Muscle of leg (tissue), 11 donors: ENCODE measurements around the gene ITGA1. TPM values are rescaled to one million over a fixed set of nuclear protein-coding genes. Genes with fewer than 3 reads are reported as not detected.

Source experiments
- DNase-seq: peaks from one replicate; pipeline ENCODE4 v3.0.0; 2013
- H3K27ac ChIP-seq: one replicate; pipeline ENCODE4 v1.5.1; 2013; ENCODE audit warnings: mild to moderate bottlenecking, low read length, control low read depth
- H3K27me3 ChIP-seq: one replicate; pipeline ENCODE4 v1.6.1; 2013; ENCODE audit warnings: low read length; ENCODE audit not compliant: control insufficient read depth, insufficient read depth
- H3K36me3 ChIP-seq: one replicate; pipeline ENCODE4 v1.6.1; 2013; ENCODE audit warnings: low read length; ENCODE audit not compliant: control insufficient read depth, insufficient read depth
- H3K4me1 ChIP-seq: one replicate; pipeline ENCODE4 v1.6.1; 2013; ENCODE audit warnings: low read length; ENCODE audit not compliant: control insufficient read depth, insufficient read depth
- H3K4me3 ChIP-seq: one replicate; pipeline ENCODE4 v1.5.1; 2013; ENCODE audit warnings: low read length, control low read depth
- H3K9me3 ChIP-seq: replicated peaks from 2 replicates; pipeline ENCODE4 v1.6.1; 2013; ENCODE audit warnings: low read depth, low read length; ENCODE audit not compliant: control insufficient read depth
- WGBS: methylation state at CpG from one replicate; pipeline ENCODE4 v1.1.5; 2013; ENCODE audit warnings: missing lambda C conversion rate; ENCODE audit not compliant: insufficient coverage; 5-methylcytosine and 5-hydroxymethylcytosine counted together
- polyA plus RNA-seq, 8 donors: library from polyadenylated mRNA; unstranded; fragments of 120-200 nt; gene quantifications; one replicate each; pipeline versions ENCODE4 v1.2.1 to v1.2.3, GENCODE V29; 2013; ENCODE audit warnings: inconsistent platforms in 1 of 8, low replicate concordance in 1 of 8; ENCODE audit not compliant: insufficient read length in 8 of 8, insufficient read depth in 1 of 8
- total RNA-seq: library from RNA; stranded (reverse); fragments of 120-200 nt; gene quantifications from one replicate; pipeline ENCODE4 v1.2.4, GENCODE V29; 2013

Gene ITGA1
- total and polyA plus RNA-seq, 9 donors, result 11.5 to 36.5 (median 21.6) TPM

DNA sequence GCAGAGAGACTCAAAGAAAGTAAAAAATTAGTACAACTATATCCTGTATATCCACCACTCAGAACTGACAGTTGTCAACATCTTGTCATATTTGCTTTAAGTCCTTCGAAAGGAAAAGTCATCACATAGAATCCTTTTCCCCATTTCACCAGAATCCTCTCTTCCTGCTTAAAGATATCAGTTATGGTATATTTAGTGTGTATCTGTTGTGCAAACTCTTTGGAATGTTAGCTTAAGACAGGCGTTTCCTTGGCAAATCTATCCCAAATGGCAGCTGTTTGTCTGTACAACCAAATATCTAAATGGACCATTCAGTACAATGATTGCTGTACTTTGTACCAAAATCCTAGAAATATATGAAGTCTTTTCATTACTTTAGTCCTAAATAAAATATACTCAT lies 98.5 kb downstream of the ITGA1 start:
- Histone ChIP-seq H3K27ac (no peak overlapping the region), H3K4me1 (no peaks in the 10 kb centered on the region), H3K27me3 (no peaks in the 10 kb centered on the region), H3K4me3 (no peak overlapping the region), H3K36me3 (peaks cover 2% of the 10 kb centered on the region), H3K9me3 (no peaks in the 10 kb centered on the region)
- WGBS, result no CpG with 5 or more reads among the region's 2 CpGs
- no peak for DNase-seq

DNA sequence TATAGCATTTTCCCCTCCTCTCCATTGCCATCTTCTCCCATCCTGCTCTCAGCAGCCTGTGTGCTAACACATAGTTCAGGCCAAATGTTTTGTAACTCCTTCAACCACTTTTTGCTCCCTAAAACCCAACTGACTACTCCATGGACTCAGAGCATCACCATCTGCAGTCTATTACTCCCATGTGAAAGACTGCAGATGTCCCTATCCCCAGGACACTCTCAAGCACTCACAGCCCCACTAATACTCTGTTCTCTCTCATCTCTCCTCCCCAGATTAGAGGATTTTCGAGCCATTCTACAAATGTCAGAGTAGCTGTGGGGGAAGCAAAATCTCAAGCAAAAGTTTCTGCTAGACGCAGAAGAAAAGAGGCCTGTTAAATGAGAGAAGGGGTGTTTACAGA lies 99.3 kb downstream of the ITGA1 start:
- Histone ChIP-seq H3K9me3 (no peaks in the 10 kb centered on the region), H3K4me3 (no peak overlapping the region), H3K4me1 (no peaks in the 10 kb centered on the region), H3K36me3 (peaks cover 2% of the 10 kb centered on the region), H3K27me3 (no peaks in the 10 kb centered on the region), H3K27ac (no peak overlapping the region)
- no peak for DNase-seq
- WGBS, result no CpG with 5 or more reads among the region's 2 CpGs

DNA sequence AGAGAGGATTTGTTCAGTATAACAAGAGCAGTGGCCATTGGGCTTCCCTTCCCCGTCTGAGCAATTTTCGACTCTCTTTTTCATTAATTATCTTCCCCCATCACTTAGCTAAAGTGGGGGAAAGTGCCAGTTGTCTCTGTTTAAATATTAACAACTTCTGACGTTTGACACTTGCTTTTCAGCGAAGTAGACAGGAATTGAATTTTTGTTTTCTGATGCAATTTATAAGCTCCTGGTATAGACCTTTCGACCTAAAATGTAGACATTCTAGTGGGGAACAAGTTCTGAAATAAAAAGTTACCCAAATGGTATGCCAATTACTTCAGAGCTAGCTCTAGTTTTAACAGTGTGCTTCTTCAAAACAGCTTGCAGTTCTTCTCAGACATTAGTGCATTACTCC lies 100.6 kb downstream of the ITGA1 start:
- Histone ChIP-seq H3K36me3 (peaks cover 2% of the 10 kb centered on the region), H3K27me3 (no peaks in the 10 kb centered on the region), H3K4me3 (no peak overlapping the region), H3K9me3 (no peaks in the 10 kb centered on the region), H3K27ac (no peak overlapping the region), H3K4me1 (no peaks in the 10 kb centered on the region)
- 86% methylated on average over 2 of the region's 5 CpGs for WGBS
- DNase-seq, result no peak

DNA sequence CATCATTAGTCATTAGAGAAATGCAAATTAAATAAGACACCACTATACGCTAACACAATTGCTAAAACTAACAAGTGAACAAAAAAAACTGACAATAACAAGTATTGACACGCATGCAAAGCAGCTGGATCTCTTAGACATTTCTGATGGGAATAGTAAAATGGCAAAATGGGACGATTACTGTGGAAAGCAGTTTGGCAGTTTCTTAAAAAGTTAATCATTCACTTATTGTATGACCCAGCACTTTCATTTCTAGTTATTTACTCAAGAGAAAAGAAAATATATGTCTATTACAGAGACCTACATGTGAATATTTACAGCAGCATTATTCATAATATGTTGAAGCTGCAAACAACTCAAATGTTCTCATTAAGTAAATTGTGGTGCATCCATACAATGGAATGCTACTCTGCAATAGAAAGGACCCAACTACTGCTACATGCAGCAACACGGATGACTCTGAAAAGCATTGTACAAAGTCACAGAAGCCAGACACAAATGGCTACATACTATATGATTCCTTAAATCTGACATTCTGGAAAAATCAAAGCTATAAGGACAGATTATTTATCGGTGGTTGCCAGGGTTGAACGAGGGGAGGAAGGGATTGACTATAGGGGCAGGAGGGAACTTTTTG lies 104.6 kb downstream of the ITGA1 start:
- no CpG with 5 or more reads among the region's 6 CpGs for WGBS
- Histone ChIP-seq H3K27me3 (no peaks in the 10 kb centered on the region), H3K27ac (no peak overlapping the region), H3K4me3 (no peak overlapping the region), H3K9me3 (no peaks in the 10 kb centered on the region), H3K4me1 (peaks cover 6% of the 10 kb centered on the region), H3K36me3 (peaks cover 2% of the 10 kb centered on the region)
- peak; percentile 44 for DNase-seq

- peaks cover 6% of the 10 kb centered on the region for H3K4me1 ChIP-seq
These were observed 105.4 kb downstream of the ITGA1 start for GRCh38 chr5:52893105-52893504.

DNA sequence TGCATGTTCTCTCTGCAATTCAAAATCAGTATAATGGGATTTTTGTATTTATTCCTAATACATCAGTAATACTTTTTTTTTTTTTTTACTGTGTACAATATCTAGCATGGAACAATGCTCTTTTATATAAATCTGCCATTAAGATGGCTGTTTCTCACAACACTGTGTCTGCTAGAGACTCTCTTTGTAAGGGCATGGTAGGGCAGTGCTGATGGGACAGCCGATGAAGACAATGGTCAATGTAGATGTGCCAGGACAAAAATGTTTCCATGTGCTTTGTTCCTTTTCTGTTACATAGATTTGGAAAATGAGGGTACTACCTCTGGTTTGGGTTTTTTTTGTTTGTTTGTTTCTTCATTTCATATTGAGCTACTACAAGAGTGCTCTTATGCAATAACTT lies 106.1 kb downstream of the ITGA1 start:
- H3K4me1 ChIP-seq, result peaks cover 6% of the 10 kb centered on the region
- no peak for DNase-seq
- no peaks in the 10 kb centered on the region for H3K9me3 ChIP-seq
- H3K27me3 ChIP-seq, result no peaks in the 10 kb centered on the region
- no CpG with 5 or more reads among the region's 1 CpG for WGBS
- no peak overlapping the region for H3K27ac ChIP-seq
- H3K4me3 ChIP-seq, result no peak overlapping the region
- peaks cover under 1% of the 10 kb centered on the region for H3K36me3 ChIP-seq

More at GRCh38 chr5:52893105-52893504, 105.4 kb downstream of the ITGA1 start:
- H3K27ac ChIP-seq, result no peak overlapping the region
- DNase-seq, result peak; percentile 65
- no peak overlapping the region for H3K4me3 ChIP-seq
- H3K27me3 ChIP-seq, result no peaks in the 10 kb centered on the region
- H3K9me3 ChIP-seq, result no peaks in the 10 kb centered on the region
- peaks cover 2% of the 10 kb centered on the region for H3K36me3 ChIP-seq

GRCh38 chr5:52894451-52894850 lies 106.7 kb downstream of the ITGA1 start:
- no peak for DNase-seq
- H3K4me1 ChIP-seq, result peaks cover 8% of the 10 kb centered on the region
- no peaks in the 10 kb centered on the region for H3K9me3 ChIP-seq
- no peaks in the 10 kb centered on the region for H3K27me3 ChIP-seq
- H3K4me3 ChIP-seq, result no peak overlapping the region
- peaks cover 3% of the 10 kb centered on the region for H3K36me3 ChIP-seq
- WGBS, result 83% methylated on average over 1 of the region's 2 CpGs
- no peak overlapping the region for H3K27ac ChIP-seq

DNA sequence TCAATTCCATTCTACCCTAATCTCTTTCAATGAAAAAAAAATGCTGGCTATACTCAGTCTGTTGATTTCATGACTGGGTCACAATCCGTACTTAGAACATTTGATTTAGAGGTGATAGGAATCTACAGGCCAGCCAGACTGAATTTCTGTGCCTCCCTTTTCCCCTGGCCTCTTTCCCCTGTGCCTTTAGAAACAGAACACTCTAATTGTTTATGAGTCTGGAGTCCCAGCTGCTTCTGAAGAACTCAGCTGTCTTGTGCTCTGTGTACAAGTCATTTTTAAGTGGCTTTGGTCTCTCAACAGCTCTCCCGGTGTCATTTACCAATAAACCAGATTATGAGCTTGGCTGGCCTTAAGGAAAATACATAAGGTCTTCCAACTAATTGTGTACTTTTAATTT lies 107.4 kb downstream of the ITGA1 start:
- Histone ChIP-seq H3K36me3 (peaks cover 3% of the 10 kb centered on the region), H3K4me3 (no peak overlapping the region), H3K4me1 (peaks cover 8% of the 10 kb centered on the region), H3K27ac (no peak overlapping the region), H3K9me3 (no peaks in the 10 kb centered on the region), H3K27me3 (no peaks in the 10 kb centered on the region)
- no CpG with 5 or more reads among the region's 2 CpGs for WGBS
- DNase-seq, result peak; percentile 61

DNA sequence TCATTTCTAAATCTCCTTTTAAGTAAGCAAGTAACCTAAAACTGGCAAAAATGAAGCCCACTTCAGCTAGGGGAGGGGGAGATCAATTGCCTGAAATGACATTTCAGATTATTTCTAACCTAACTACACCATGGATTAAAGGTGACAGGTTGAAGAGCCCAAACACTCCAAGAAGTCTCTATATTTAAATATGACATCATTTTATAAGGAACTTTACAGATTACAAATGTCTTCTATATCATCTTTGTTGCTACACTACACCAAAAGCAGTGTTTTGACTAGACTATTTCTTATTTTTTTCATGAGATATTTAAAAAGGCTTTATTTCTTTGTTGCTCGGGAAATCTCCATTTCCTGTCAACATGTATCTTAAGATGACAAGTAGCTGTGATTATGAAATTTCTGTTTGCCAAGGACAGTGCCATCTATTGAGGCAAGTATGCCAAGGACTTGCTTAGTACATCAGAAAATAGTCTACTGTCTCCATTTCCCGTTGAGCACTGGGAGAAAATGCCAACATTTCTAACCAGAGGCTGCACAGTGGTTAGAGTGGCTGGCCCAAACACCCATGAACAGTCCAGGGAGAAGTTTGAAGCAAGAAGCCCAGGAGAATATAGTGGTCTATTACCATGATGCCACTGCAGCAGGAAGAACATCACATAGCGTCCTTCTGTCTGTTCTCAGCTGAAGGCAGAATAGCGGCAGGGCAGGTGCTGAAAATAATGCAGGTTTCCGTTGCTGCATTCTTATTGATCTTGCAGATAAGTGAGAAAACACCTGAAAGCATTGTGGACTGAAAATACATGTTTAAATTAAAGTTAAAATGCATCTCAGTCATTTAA lies 108.1 kb downstream of the ITGA1 start:
- Histone ChIP-seq H3K4me3 (no peak overlapping the region), H3K9me3 (no peaks in the 10 kb centered on the region), H3K27ac (no peak overlapping the region), H3K36me3 (peaks cover 3% of the 10 kb centered on the region), H3K4me1 (peaks cover 8% of the 10 kb centered on the region), H3K27me3 (no peaks in the 10 kb centered on the region)
- 94% methylated on average over 2 of the region's 5 CpGs for WGBS
- DNase-seq, result no peak

DNA sequence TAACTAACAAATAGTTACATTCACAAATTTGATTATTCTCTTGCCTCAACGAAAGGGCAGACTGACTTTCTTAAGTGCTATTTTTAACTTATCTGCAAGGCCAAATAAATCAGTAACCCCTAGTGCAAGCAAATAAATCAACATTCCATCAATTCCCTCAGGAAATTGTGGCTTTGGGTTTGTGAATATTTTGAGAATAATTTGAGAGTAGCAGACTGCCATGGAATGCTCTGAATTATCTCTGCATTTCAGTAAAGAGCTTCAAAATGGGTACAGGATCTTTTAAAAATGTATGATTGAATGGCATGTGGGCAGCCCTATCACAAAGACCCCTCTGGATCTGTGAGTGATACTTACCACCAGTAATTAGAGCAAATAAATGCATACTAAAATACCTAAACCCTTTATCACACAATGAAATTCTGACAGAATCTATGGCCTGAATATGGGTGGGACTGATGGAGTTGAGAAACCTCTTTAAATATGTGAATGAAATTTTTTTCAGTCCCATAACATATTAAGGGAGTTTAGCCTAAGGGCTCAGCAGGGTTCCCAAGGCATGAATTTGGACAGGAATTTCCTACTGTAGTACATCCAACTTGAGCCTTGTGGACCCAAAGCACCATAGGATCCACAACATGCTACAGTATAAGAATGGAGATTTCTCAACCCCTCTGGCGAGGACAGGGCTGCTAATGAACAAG lies 109.0 kb downstream of the ITGA1 start:
- Histone ChIP-seq H3K9me3 (no peaks in the 10 kb centered on the region), H3K36me3 (peaks cover 3% of the 10 kb centered on the region), H3K27ac (no peak overlapping the region), H3K27me3 (no peaks in the 10 kb centered on the region), H3K4me3 (no peak overlapping the region), H3K4me1 (peaks cover 8% of the 10 kb centered on the region)
- WGBS, result no CpG with 5 or more reads among the region's 2 CpGs
- DNase-seq, result no peak
